ENCODE data around the gene UTP25. TPM values are rescaled to one million over a fixed set of nuclear protein-coding genes. Genes with fewer than 3 reads are reported as not detected.

Gene UTP25
- total RNA-seq, 1 donor from 2014 or later = 4.6 TPM

GRCh38 chr1:209815490-209815889 lies 12.3 kb upstream of the UTP25 start:
- Mint-ChIP-seq H3K4me1 (ENCODE audit: low read depth, unreplicated experiment) (peaks cover 28% of the 10 kb centered on the region), H3K27me3 (ENCODE audit: unreplicated experiment) (no peaks in the 10 kb centered on the region), H3K27ac (ENCODE audit: unreplicated experiment) (no peak overlapping the region), H3K9me3 (ENCODE audit: unreplicated experiment) (no peaks in the 10 kb centered on the region), H3K4me3 (ENCODE audit: unreplicated experiment) (no peak overlapping the region), H3K36me3 (ENCODE audit: unreplicated experiment) (no peaks in the 10 kb centered on the region)
- TF ChIP-seq CTCF (IDR thresholded peaks at IDR 0.05; ENCODE audit: partially characterized antibody, unreplicated experiment) = no peak
- no peak for DNase-seq

- DNase-seq = no peak
- H3K9me3 Mint-ChIP-seq (ENCODE audit: unreplicated experiment) = no peaks in the 10 kb centered on the region
- H3K4me3 Mint-ChIP-seq (ENCODE audit: unreplicated experiment) = no peak overlapping the region
- H3K27ac Mint-ChIP-seq (ENCODE audit: unreplicated experiment) = no peak overlapping the region
- H3K36me3 Mint-ChIP-seq (ENCODE audit: unreplicated experiment) = no peaks in the 10 kb centered on the region
- H3K4me1 Mint-ChIP-seq (ENCODE audit: low read depth, unreplicated experiment) = peaks cover 24% of the 10 kb centered on the region
- no peak for TF ChIP-seq CTCF (IDR thresholded peaks at IDR 0.05; ENCODE audit: partially characterized antibody, unreplicated experiment)
- no peaks in the 10 kb centered on the region for H3K27me3 Mint-ChIP-seq (ENCODE audit: unreplicated experiment)
Observed at GRCh38 chr1:209815931-209816341, 11.8 kb upstream of the UTP25 start.

- H3K27ac Mint-ChIP-seq (ENCODE audit: unreplicated experiment) = no peak overlapping the region
- no peak for TF ChIP-seq CTCF (IDR thresholded peaks at IDR 0.05; ENCODE audit: partially characterized antibody, unreplicated experiment)
- no peak for DNase-seq
- no peak overlapping the region for H3K4me3 Mint-ChIP-seq (ENCODE audit: unreplicated experiment)
- no peaks in the 10 kb centered on the region for H3K9me3 Mint-ChIP-seq (ENCODE audit: unreplicated experiment)
- no peaks in the 10 kb centered on the region for H3K27me3 Mint-ChIP-seq (ENCODE audit: unreplicated experiment)
- H3K36me3 Mint-ChIP-seq (ENCODE audit: unreplicated experiment) = no peaks in the 10 kb centered on the region
- H3K4me1 Mint-ChIP-seq (ENCODE audit: low read depth, unreplicated experiment) = peaks cover 24% of the 10 kb centered on the region
Observed at GRCh38 chr1:209816923-209817322, 10.8 kb upstream of the UTP25 start.

- H3K4me1 Mint-ChIP-seq (ENCODE audit: low read depth, unreplicated experiment) = peaks cover 21% of the 10 kb centered on the region
- no peak overlapping the region for H3K4me3 Mint-ChIP-seq (ENCODE audit: unreplicated experiment)
- H3K9me3 Mint-ChIP-seq (ENCODE audit: unreplicated experiment) = no peaks in the 10 kb centered on the region
- no peak for TF ChIP-seq CTCF (IDR thresholded peaks at IDR 0.05; ENCODE audit: partially characterized antibody, unreplicated experiment)
- no peak for DNase-seq
- H3K36me3 Mint-ChIP-seq (ENCODE audit: unreplicated experiment) = no peaks in the 10 kb centered on the region
- H3K27ac Mint-ChIP-seq (ENCODE audit: unreplicated experiment) = no peak overlapping the region
- no peaks in the 10 kb centered on the region for H3K27me3 Mint-ChIP-seq (ENCODE audit: unreplicated experiment)
Observed at GRCh38 chr1:209817691-209818090, 10.1 kb upstream of the UTP25 start.

- no peaks in the 10 kb centered on the region for H3K36me3 Mint-ChIP-seq (ENCODE audit: unreplicated experiment)
- H3K9me3 Mint-ChIP-seq (ENCODE audit: unreplicated experiment) = no peaks in the 10 kb centered on the region
- H3K27me3 Mint-ChIP-seq (ENCODE audit: unreplicated experiment) = no peaks in the 10 kb centered on the region
- H3K4me1 Mint-ChIP-seq (ENCODE audit: low read depth, unreplicated experiment) = peaks cover 20% of the 10 kb centered on the region
- no peak for TF ChIP-seq CTCF (IDR thresholded peaks at IDR 0.05; ENCODE audit: partially characterized antibody, unreplicated experiment)
- no peak for DNase-seq
- H3K27ac Mint-ChIP-seq (ENCODE audit: unreplicated experiment) = no peak overlapping the region
- no peak overlapping the region for H3K4me3 Mint-ChIP-seq (ENCODE audit: unreplicated experiment)
Observed at GRCh38 chr1:209819058-209819457, 8.7 kb upstream of the UTP25 start.
